ENCODE measurements around the gene ST8SIA1. TPM values are rescaled to one million over a fixed set of nuclear protein-coding genes. Genes with fewer than 3 reads are reported as not detected.

The ST8SIA1 gene
- total RNA-seq, 1 experiment from 2014 or later, result not detected

- Histone ChIP-seq H3K4me1 (replicated peaks) (no peaks in the 10 kb centered on the region), H3K4me3 (no peak overlapping the region), H3K27ac (no peak overlapping the region), H3K36me3 (no peaks in the 10 kb centered on the region), H3K9me3 (replicated peaks) (no peaks in the 10 kb centered on the region), H3K27me3 (replicated peaks) (no peaks in the 10 kb centered on the region)
- no peak for DNase-seq (ENCODE audit: low read depth in 1 of 2, low spot score in 2 of 2)
These were observed 70.1 kb downstream of the ST8SIA1 start for GRCh38 chr12:22264380-22264779.

GRCh38 chr12:22262309-22262708 is 72.2 kb downstream of the ST8SIA1 start:
- no peaks in the 10 kb centered on the region for H3K36me3 ChIP-seq
- H3K27me3 ChIP-seq (replicated peaks), result no peaks in the 10 kb centered on the region
- H3K9me3 ChIP-seq (replicated peaks), result no peaks in the 10 kb centered on the region
- no peaks in the 10 kb centered on the region for H3K4me1 ChIP-seq (replicated peaks)
- no peak overlapping the region for H3K27ac ChIP-seq
- H3K4me3 ChIP-seq, result no peak overlapping the region
- no peak for DNase-seq (ENCODE audit: low read depth in 1 of 2, low spot score in 2 of 2)

GRCh38 chr12:22257100-22257499 is 77.4 kb downstream of the ST8SIA1 start:
- DNase-seq (ENCODE audit: low read depth in 1 of 2, low spot score in 2 of 2), result no peak
- Histone ChIP-seq H3K9me3 (replicated peaks) (no peaks in the 10 kb centered on the region), H3K4me1 (replicated peaks) (no peaks in the 10 kb centered on the region), H3K27me3 (replicated peaks) (no peaks in the 10 kb centered on the region), H3K27ac (no peak overlapping the region), H3K36me3 (no peaks in the 10 kb centered on the region), H3K4me3 (no peak overlapping the region)

- Histone ChIP-seq H3K4me1 (replicated peaks) (no peaks in the 10 kb centered on the region), H3K27ac (no peak overlapping the region), H3K36me3 (no peaks in the 10 kb centered on the region), H3K9me3 (replicated peaks) (no peaks in the 10 kb centered on the region), H3K4me3 (no peak overlapping the region), H3K27me3 (replicated peaks) (no peaks in the 10 kb centered on the region)
- no peak for DNase-seq (ENCODE audit: low read depth in 1 of 2, low spot score in 2 of 2)
These were observed 77.9 kb downstream of the ST8SIA1 start for GRCh38 chr12:22256605-22257004.

- no peaks in the 10 kb centered on the region for H3K9me3 ChIP-seq (replicated peaks)
- no peaks in the 10 kb centered on the region for H3K36me3 ChIP-seq
- no peak overlapping the region for H3K4me3 ChIP-seq
- no peak for DNase-seq (ENCODE audit: low read depth in 1 of 2, low spot score in 2 of 2)
- no peaks in the 10 kb centered on the region for H3K27me3 ChIP-seq (replicated peaks)
- no peak overlapping the region for H3K27ac ChIP-seq
- no peaks in the 10 kb centered on the region for H3K4me1 ChIP-seq (replicated peaks)
These were observed 78.5 kb downstream of the ST8SIA1 start for GRCh38 chr12:22256041-22256441.

- H3K36me3 ChIP-seq, result no peaks in the 10 kb centered on the region
- no peak for DNase-seq (ENCODE audit: low read depth in 1 of 2, low spot score in 2 of 2)
- no peaks in the 10 kb centered on the region for H3K4me1 ChIP-seq (replicated peaks)
These were observed 79.4 kb downstream of the ST8SIA1 start for GRCh38 chr12:22255097-22255496.

GRCh38 chr12:22254478-22254877 is 80.0 kb downstream of the ST8SIA1 start:
- no peak for DNase-seq (ENCODE audit: low read depth in 1 of 2, low spot score in 2 of 2)
- Histone ChIP-seq H3K27me3 (replicated peaks) (no peaks in the 10 kb centered on the region), H3K27ac (no peak overlapping the region), H3K4me3 (no peak overlapping the region), H3K9me3 (replicated peaks) (no peaks in the 10 kb centered on the region), H3K4me1 (replicated peaks) (no peaks in the 10 kb centered on the region), H3K36me3 (no peaks in the 10 kb centered on the region)

More at GRCh38 chr12:22255097-22255496, 79.4 kb downstream of the ST8SIA1 start:
- Histone ChIP-seq H3K27ac (no peak overlapping the region), H3K4me3 (no peak overlapping the region), H3K27me3 (replicated peaks) (no peaks in the 10 kb centered on the region), H3K9me3 (replicated peaks) (no peaks in the 10 kb centered on the region)

- Histone ChIP-seq H3K27ac (no peak overlapping the region), H3K27me3 (replicated peaks) (no peaks in the 10 kb centered on the region), H3K4me3 (no peak overlapping the region), H3K9me3 (replicated peaks) (no peaks in the 10 kb centered on the region), H3K4me1 (replicated peaks) (no peaks in the 10 kb centered on the region), H3K36me3 (no peaks in the 10 kb centered on the region)
- no peak for DNase-seq (ENCODE audit: low read depth in 1 of 2, low spot score in 2 of 2)
These were observed 82.5 kb downstream of the ST8SIA1 start for GRCh38 chr12:22252057-22252456.

GRCh38 chr12:22250762-22251161 is 83.7 kb downstream of the ST8SIA1 start:
- Histone ChIP-seq H3K27me3 (replicated peaks) (no peaks in the 10 kb centered on the region), H3K4me1 (replicated peaks) (no peaks in the 10 kb centered on the region), H3K4me3 (no peak overlapping the region), H3K9me3 (replicated peaks) (no peaks in the 10 kb centered on the region), H3K27ac (no peak overlapping the region), H3K36me3 (no peaks in the 10 kb centered on the region)
- DNase-seq (ENCODE audit: low read depth in 1 of 2, low spot score in 2 of 2), result no peak

- H3K4me1 ChIP-seq (replicated peaks), result no peaks in the 10 kb centered on the region
- H3K4me3 ChIP-seq, result no peak overlapping the region
- no peak overlapping the region for H3K27ac ChIP-seq
- H3K36me3 ChIP-seq, result no peaks in the 10 kb centered on the region
- H3K27me3 ChIP-seq (replicated peaks), result no peaks in the 10 kb centered on the region
- no peaks in the 10 kb centered on the region for H3K9me3 ChIP-seq (replicated peaks)
- no peak for DNase-seq (ENCODE audit: low read depth in 1 of 2, low spot score in 2 of 2)
These were observed 85.9 kb downstream of the ST8SIA1 start for GRCh38 chr12:22248571-22249115.

GRCh38 chr12:22248121-22248520 is 86.4 kb downstream of the ST8SIA1 start:
- Histone ChIP-seq H3K4me1 (replicated peaks) (no peaks in the 10 kb centered on the region), H3K36me3 (no peaks in the 10 kb centered on the region), H3K4me3 (no peak overlapping the region), H3K27me3 (replicated peaks) (no peaks in the 10 kb centered on the region), H3K27ac (no peak overlapping the region), H3K9me3 (replicated peaks) (no peaks in the 10 kb centered on the region)
- no peak for DNase-seq (ENCODE audit: low read depth in 1 of 2, low spot score in 2 of 2)

GRCh38 chr12:22246217-22246846 is 88.2 kb downstream of the ST8SIA1 start:
- Histone ChIP-seq H3K4me1 (replicated peaks) (no peaks in the 10 kb centered on the region), H3K27me3 (replicated peaks) (no peaks in the 10 kb centered on the region), H3K27ac (no peak overlapping the region), H3K9me3 (replicated peaks) (no peaks in the 10 kb centered on the region), H3K36me3 (no peaks in the 10 kb centered on the region), H3K4me3 (no peak overlapping the region)
- DNase-seq (ENCODE audit: low read depth in 1 of 2, low spot score in 2 of 2), result no peak

- Histone ChIP-seq H3K36me3 (no peaks in the 10 kb centered on the region), H3K27me3 (replicated peaks) (no peaks in the 10 kb centered on the region), H3K4me1 (replicated peaks) (no peaks in the 10 kb centered on the region), H3K9me3 (replicated peaks) (no peaks in the 10 kb centered on the region), H3K27ac (no peak overlapping the region), H3K4me3 (no peak overlapping the region)
- no peak for DNase-seq (ENCODE audit: low read depth in 1 of 2, low spot score in 2 of 2)
These were observed 91.8 kb downstream of the ST8SIA1 start for GRCh38 chr12:22242726-22243125.

- peak in 1 of 2 experiments; percentile 9 for DNase-seq (ENCODE audit: low read depth in 1 of 2, low spot score in 2 of 2)
- no peaks in the 10 kb centered on the region for H3K27me3 ChIP-seq (replicated peaks)
- no peak overlapping the region for H3K27ac ChIP-seq
- H3K36me3 ChIP-seq, result no peaks in the 10 kb centered on the region
- H3K4me3 ChIP-seq, result no peak overlapping the region
- H3K9me3 ChIP-seq (replicated peaks), result no peaks in the 10 kb centered on the region
- 0 out of 2 replicates have a peak, but pooled peaks cover 3% of the 10 kb centered on the region for H3K4me1 ChIP-seq (replicated peaks)
These were observed 96.3 kb downstream of the ST8SIA1 start for GRCh38 chr12:22238211-22238610.

GRCh38 chr12:22234561-22234960 is 99.9 kb downstream of the ST8SIA1 start:
- no peak for DNase-seq (ENCODE audit: low read depth in 1 of 2, low spot score in 2 of 2)
- Histone ChIP-seq H3K4me3 (no peak overlapping the region), H3K27me3 (replicated peaks) (no peaks in the 10 kb centered on the region)

More at GRCh38 chr12:22234561-22234960, 99.9 kb downstream of the ST8SIA1 start:
- H3K9me3 ChIP-seq (replicated peaks), result no peaks in the 10 kb centered on the region
- H3K36me3 ChIP-seq, result no peaks in the 10 kb centered on the region
- no peak overlapping the region for H3K27ac ChIP-seq
- peaks cover 14% of the 10 kb centered on the region for H3K4me1 ChIP-seq (replicated peaks)
